ENCODE measurements around the gene NPTX1. TPM values are rescaled to one million over a fixed set of nuclear protein-coding genes. Genes with fewer than 3 reads are reported as not detected.

The NPTX1 gene
- total and polyA plus RNA-seq, 2 of the 13 experiments (the other 11 are each of a cell fraction or from before 2014, with no cell fraction given) = 0.01 TPM; not detected in 1

DNA sequence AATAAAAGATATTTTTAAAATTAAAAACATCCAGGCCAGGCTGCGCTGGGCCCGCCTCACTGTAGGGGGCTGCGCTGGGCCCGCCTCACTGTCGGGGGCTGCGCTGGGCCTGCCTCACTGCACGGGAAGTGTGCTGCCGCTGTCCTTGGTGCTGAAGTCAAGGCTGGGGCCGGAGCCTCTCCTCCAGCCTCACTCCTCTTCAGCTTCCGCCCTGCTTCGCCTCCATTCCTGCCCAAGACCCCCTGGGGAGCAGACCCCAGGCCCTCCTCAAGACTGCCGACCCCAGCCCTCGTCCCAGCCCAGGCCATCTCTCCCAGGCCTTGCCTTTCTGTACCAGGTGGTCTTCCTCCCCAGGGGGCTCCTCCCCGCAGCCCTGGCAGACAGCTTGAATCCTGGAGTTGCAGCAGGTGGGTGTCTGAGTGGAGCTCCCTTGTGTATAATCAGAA is 35.3 kb downstream of the NPTX1 start (continued):
- TF ChIP-seq, protein P1, sequence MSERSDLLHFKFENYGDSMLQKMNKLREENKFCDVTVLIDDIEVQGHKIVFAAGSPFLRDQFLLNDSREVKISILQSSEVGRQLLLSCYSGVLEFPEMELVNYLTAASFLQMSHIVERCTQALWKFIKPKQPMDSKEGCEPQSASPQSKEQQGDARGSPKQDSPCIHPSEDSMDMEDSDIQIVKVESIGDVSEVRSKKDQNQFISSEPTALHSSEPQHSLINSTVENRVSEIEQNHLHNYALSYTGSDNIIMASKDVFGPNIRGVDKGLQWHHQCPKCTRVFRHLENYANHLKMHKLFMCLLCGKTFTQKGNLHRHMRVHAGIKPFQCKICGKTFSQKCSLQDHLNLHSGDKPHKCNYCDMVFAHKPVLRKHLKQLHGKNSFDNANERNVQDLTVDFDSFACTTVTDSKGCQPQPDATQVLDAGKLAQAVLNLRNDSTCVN (CRISPR knock-in tag; IDR thresholded peaks at IDR 0.05; ENCODE audit: borderline replicate concordance) = peak; percentile 92
- TF ChIP-seq RARA (CRISPR knock-in tag; IDR thresholded peaks at IDR 0.05) (peak; percentile 78), ZNF180 (CRISPR knock-in tag; IDR thresholded peaks at IDR 0.05; ENCODE audit: borderline replicate concordance, low read depth) (no peak; the same call in 1 of the 2 replicates), ETV5 (CRISPR knock-in tag; IDR thresholded peaks at IDR 0.05; ENCODE audit: borderline replicate concordance) (peak; percentile 65), ZNF333 (CRISPR knock-in tag; IDR thresholded peaks at IDR 0.05; ENCODE audit: borderline replicate concordance) (peak; percentile 96; the same call in 1 of the 2 replicates), JDP2 (CRISPR knock-in tag; IDR thresholded peaks at IDR 0.05; ENCODE audit: borderline replicate concordance) (peak; percentile 46; the same call in 1 of the 2 replicates), ZNF232 (CRISPR knock-in tag; IDR thresholded peaks at IDR 0.05; ENCODE audit: borderline replicate concordance) (peak; percentile 98), ZNF331 (CRISPR knock-in tag; IDR thresholded peaks at IDR 0.05) (peak; percentile 98), JARID2 (CRISPR knock-in tag; IDR thresholded peaks at IDR 0.05; ENCODE audit: insufficient replicate concordance) (peak; percentile 81), ZNF468 (CRISPR knock-in tag; IDR thresholded peaks at IDR 0.05) (no peak), MAZ (IDR thresholded peaks at IDR 0.05; ENCODE audit: borderline replicate concordance, low read depth, low read length) (no peak), MAZ (CRISPR knock-in tag; IDR thresholded peaks at IDR 0.05; ENCODE audit: low read depth) (peak; percentile 82), JUN (CRISPR knock-in tag; IDR thresholded peaks at IDR 0.05) (no peak), RCOR2 (CRISPR knock-in tag; IDR thresholded peaks at IDR 0.05) (no peak), KLF9 (CRISPR knock-in tag; IDR thresholded peaks at IDR 0.05; ENCODE audit: low read depth) (0 out of 2 replicates have a peak, but pooled peaks have one; percentile 84), SUZ12 (IDR thresholded peaks at IDR 0.05; ENCODE audit: low read depth, low read length) (no peak), TBX3 (IDR thresholded peaks at IDR 0.05; ENCODE audit: borderline replicate concordance) (no peak), RFXAP (CRISPR knock-in tag; IDR thresholded peaks at IDR 0.05; ENCODE audit: borderline replicate concordance) (peak; percentile 73; the same call in 1 of the 2 replicates), SMAD3 (CRISPR knock-in tag; IDR thresholded peaks at IDR 0.05) (peak; percentile 96), SOX6 (IDR thresholded peaks at IDR 0.05) (no peak), SOX6 (CRISPR knock-in tag; IDR thresholded peaks at IDR 0.05) (no peak), MZF1 (CRISPR knock-in tag; IDR thresholded peaks at IDR 0.05; ENCODE audit: borderline replicate concordance) (peak; percentile 83; the same call in 1 of the 2 replicates), EEA1 (CRISPR knock-in tag; IDR thresholded peaks at IDR 0.05; ENCODE audit: borderline replicate concordance) (0 out of 2 replicates have a peak, but pooled peaks have one; percentile 50), KAT7 (CRISPR knock-in tag; IDR thresholded peaks at IDR 0.05; ENCODE audit: borderline replicate concordance) (no peak), MED13 (CRISPR knock-in tag; IDR thresholded peaks at IDR 0.05) (peak; percentile 70)
- TF ChIP-seq, protein P2, sequence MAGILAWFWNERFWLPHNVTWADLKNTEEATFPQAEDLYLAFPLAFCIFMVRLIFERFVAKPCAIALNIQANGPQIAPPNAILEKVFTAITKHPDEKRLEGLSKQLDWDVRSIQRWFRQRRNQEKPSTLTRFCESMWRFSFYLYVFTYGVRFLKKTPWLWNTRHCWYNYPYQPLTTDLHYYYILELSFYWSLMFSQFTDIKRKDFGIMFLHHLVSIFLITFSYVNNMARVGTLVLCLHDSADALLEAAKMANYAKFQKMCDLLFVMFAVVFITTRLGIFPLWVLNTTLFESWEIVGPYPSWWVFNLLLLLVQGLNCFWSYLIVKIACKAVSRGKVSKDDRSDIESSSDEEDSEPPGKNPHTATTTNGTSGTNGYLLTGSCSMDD (CRISPR knock-in tag; IDR thresholded peaks at IDR 0.05) = no peak
